NCI-H226 (cell line): ENCODE results near the gene SLMAP.
A peak's percentile ranks its signal among the peaks of the same experiment; 100 is the strongest.
"Not testable (repeated sequence)": the region's sequence is repeated elsewhere in the genome, so short reads cannot be mapped to it uniquely, and the experiment has no call there.

Source experiments
- DNase-seq: peaks from one replicate; pipeline ENCODE4 v3.0.0-alpha.2; 2015

Gene SLMAP

DNA sequence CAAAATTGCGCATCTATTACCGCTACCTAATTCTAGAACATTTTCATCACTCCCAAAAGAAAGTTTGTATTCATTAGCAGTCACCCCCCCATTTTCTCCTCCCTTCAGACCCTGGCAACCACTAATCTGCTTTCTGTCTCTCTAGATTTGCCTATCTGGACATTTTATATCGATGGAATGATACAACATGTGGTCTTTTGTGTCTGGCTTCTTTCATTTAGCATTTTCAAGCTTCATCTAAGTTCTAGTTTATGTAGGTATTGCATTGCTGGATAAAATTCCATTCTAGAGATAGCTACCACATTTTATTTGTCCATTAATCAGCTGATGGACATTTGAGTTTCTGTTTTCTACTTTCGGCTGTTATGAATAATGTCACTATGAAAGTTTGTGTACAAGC lies 38.4 kb downstream of the SLMAP start:
- DNase-seq, result no peak

DNA sequence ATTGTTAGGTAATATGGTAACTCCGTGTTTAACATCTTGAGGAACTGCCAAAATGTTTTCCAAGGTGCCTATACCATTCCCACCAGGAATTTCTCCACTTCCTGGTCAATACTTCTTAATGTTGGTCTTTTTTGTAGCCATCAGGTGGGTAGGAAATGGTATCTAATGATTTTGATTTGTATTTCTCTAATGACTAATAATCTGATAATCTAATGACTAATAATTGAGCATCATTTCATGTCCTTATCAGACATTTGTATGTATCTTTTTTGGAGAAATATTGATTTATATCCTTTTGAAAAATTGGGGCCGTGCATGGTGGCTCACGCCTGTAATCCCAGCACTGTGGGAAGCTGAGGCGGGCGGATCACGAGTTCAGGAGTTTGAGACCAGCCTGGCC lies 38.8 kb downstream of the SLMAP start:
- DNase-seq, result no peak

DNA sequence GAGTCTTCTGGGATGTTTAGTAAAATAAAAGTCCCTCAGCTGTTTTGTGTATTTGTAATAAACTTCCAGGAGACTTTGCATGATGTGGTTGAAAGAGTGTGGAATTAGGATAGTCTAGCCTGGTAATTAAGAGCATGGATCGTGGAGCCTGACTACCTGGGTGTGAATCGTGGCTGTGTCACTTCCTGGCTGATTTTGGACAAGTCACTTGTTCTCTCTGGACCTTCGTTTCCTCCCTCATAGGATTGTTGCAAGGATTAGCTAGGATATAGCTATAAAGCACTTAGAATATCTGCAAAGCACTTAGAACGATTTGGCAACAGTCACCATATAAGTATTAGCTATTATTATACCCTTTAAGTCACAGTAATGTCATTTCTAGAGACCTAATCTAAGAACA lies 40.2 kb downstream of the SLMAP start:
- no peak for DNase-seq

DNA sequence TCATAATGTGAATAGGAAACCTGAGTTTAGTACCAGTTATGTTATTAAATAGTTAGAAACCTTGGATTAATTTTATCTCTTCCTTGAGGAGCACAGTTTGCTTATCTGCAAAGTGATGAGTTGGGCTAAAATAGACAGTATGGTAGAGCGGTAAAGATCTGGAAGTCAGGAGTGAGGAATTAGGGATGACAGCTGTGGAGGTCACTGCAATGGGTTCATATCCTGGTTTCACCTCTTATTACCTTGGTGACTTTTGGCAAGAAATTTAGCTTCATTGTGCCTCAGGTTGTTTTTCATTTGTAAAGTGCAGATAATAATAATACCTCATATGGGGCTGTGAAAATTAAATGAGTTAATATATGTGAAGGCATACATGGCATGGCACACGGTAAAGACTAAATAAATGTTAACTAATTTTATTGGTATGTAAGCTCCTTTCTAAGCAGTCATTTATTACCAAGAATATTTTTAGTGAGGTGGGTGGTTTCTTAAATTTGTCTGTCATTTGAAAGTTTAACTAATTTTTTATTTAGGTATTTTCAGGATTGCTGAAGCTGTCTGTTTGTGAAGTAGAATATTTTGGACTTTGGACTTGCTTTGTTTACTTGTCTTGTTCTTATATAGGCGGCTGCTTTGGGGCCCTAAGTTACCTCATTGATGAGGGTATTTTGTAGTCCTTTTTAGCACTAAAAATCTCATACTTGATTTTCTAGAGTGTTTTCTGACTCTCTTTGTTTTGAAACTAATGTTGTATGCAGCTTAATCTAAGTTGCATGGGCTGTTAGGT lies 41.8 kb downstream of the SLMAP start:
- DNase-seq, result no peak

DNA sequence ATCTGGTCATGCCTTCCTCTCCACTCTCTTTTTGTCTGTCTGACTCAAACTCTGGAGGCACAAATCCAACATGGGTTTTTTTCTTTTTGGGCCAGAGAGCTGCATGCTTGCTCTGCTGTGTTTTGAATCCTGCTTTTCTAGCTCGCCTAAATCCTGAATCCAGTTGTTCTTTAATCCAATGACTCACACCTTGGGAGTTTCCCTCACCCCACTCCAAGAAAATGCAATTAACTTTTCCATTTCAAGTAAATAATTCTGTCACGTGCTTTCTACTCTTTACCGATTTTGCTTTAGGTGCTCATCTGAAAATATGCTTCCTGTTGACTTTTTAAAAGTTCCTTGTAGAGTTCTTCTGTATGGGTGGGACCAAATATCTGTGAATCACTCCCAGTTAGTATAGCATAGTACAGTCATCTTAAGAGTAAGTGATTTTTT lies 47.6 kb downstream of the SLMAP start:
- DNase-seq, result peak; percentile 92

DNA sequence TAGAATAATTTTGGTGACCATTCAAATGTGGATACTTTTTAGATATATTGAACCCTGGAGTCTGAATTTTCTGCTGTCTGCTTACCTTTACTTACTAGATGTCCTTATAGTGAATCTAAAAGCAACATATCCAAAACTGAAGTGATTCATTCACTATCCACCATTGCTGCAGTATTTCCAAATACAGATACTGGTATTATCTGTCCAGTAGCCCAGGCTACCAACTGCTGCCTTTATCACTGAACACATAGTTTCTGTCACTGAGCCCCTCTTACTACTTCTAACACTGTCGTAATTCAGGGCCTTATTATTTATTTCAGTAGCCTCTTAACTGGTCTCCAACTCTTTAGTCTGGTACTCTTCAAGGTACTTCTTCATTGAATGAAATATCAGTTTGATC lies 49.2 kb downstream of the SLMAP start:
- no peak for DNase-seq

DNA sequence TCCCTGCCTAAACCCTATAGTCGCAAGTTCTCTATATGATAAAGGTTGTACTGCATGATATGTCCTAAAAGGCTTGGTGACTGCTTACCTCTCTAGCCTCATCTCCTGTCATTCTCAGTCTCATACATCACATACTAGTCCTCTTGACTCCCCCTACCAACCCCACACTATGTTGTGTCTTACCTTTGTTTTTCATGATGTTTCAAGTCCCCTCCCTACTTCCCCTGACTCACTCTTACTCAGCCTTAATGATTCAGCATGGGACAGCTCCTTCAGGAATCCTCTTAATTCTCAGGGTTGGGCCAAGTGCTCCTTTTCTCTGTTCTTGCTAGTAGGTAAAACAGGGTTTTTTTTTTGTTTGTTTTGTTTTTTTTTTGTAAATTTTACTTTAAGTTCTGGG lies 49.6 kb downstream of the SLMAP start:
- peak; percentile 84 for DNase-seq

DNA sequence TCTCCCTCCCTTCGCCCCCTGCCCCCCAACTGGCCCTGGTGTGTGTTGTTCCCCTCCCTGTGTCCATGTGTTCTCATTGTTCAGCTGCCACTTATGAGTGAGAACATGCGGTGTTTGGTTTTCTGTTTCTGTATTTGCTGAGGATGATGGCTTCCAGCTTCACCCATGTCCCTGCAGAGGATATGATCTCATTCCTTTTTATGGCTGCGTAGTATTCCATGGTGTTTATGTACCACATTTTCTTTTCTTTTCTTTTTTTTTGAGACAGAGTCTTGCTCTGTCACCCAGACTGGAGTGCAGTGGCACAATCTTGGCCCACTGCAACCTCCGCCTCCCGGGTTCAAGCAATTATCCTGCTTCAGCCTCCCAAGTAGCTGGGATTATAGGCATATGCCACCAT lies 50.1 kb downstream of the SLMAP start:
- not testable (repeated sequence) for DNase-seq

DNA sequence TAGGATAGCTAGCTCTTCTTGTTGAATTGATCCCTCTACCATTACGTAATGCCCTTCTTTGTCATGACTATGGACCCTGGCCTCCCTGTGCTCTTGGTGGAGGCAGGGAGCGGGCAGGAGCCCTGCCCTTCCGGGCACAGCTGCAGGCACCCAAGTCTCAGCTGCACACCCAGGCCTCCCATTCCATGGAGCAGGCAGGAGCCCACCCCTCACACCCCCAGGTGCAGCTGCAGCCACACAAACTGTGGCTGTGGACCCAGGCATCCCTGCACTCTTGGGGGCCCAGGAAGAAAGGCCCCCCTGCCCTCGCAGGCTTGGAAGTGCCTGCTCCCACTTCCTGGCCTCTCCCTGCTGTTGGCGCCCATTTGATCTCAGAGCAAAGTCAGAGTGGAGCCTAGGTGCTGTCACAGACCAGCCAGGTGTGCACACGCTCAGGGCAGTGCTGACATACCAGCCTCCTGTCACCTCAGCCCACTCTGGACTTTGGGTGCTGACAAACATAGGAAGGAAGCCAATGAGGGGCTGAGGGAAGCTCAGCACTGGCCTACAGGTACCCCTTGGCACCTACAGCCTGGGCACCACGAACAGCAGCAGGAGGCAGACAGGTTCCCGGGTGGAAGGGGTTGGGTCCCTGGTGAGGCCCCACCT lies 53.0 kb downstream of the SLMAP start:
- DNase-seq, result no peak

DNA sequence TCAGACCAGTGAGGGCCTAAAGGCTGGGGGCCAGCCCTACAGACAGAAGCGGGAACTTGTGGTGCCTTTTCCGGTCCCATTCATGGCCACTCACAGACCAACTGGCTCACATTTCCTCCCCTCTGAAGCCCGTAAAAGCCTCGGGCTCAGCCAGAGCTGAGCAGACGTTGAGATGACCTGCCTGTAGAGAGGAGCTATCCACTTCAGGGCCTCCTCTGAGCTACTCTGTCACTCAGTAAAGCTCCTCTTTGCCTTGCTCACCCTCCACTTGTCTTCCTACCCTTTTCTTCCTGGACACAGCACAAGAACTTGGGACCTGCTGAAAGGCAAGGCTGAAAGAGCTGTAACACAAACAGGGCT lies 53.5 kb downstream of the SLMAP start:
- DNase-seq, result no peak

DNA sequence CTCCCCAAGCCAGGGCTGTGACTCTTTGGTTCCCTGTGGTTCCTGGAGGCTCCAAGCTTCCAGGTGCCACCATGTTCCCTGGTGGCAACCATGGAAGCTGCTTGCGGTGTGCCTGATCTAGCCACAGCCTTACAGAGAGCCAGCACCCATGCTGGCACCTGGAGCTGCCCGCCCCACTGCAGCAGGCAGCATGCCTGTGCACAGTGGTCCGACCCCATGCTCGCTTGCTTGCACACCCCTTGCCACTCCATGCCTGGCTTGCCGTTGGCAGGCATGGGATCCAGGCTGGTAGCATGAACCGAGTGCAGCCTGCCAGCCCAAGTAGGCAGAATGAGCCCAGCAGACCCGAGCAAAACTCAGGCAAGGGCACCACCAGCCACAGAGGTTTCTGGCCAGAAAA lies 53.9 kb downstream of the SLMAP start:
- no peak for DNase-seq

DNA sequence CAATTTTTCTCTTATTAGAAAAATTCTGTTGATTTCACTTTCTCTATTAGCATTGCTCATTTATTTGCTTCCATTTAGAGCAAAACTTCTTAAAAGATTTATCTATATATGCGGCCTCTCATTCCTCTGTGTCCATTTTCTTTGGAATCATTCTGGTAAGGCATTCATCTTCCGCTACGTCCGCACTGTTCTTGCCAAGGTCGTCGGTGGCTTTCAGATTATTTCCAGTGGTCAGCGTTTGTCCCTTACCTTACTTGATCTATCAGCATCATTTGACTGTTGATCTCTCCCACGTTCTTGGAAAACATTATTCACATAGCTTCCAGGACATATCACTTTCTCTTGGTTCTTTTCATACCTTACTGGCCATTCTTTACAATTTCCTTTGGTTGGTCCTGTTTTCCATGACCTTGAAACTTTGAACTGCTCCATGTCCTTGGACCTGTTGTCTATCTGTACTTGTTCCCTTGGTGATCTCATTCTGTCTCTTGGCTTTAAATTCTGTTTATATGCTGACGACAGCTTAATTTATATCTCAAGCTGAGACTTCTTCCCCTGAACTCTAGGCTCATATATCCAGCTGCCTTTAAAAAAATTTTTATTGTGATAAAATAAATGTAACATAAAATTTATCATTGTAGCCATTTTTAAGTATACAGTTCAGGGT lies 54.5 kb downstream of the SLMAP start:
- no peak for DNase-seq

DNA sequence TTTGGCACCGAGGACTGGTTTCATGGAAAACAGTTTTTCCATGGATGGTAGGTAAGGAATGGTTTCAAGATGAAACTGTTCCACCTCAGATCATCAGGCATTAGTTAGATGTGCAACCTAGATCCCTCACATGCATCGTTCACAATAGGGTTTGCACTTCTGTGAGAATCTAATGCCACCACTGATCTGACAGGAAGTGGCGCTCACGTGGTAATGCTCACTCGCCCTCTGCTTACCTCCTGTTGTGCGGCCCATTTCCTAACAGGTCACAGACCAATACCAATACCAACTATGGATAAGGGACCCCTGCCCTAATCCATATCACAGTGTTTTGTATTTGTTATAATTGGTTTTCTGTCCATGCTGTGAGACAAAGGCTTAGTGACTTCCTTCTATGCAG lies 58.9 kb downstream of the SLMAP start:
- no peak for DNase-seq

DNA sequence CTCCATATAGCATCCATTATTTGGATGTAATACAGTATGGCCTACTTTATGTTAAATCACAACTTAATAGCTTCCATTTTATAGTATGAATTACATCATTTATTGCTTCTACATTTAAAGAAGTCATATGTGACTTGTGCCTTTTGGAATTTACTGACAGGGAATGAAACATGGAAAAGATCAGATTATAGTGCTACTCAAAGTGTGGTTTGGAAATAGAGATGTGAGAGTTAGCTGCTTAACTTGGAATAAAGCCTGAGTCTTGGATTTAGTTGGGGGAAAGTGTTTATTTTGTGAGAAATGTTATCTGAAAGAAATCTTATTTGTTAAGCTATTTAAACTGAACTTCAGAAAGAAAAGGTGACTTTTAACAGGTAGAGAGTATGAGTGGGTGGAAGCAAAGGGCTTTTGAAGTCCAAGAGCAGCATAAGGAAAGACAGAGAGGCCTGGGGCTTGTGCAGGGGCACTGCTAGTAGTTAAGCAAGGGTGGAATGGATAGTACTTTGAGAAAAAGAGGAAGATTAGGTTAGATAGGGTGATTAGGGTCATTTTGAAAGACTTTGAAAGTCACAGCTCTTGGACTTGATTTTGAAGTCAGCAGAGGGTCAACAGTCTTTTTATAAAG lies 60.5 kb downstream of the SLMAP start:
- no peak for DNase-seq

DNA sequence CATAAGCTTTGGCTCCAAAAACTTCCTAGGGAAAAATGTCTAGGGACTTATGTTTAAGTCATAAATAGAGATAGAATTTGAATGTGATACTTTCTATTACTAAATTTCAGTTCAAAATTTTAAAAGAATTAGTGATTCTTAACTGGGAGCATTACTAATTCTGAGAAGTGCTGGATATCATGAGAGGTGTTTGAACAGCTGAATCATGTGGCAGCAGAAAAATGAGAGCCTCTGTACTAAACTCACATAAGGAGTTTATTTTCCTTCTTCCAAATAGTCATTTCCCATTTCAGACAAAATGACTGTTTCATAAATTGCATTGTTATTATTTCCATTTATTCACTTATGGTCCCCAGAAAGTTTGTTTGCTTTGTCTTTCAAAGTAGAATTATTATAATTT lies 62.7 kb downstream of the SLMAP start:
- no peak for DNase-seq

DNA sequence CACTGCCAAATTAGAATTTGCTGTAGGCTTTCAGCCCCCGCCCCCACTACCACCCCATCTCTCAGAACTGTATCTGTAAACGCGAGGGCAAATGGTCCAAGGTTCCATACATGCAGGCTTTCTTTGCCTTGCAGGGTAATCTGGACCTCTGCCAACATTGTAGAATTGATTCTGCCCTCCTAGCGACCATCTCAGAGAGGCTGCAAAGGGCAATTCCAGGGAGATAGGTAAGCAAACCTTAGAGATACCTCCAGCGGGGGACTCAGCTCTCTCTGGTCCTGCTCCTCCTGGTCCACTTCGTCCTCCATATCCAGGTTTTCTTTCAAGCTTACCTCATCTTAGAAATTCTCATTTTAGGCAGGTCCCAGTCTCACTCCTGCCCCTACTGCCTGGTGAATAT lies 64.4 kb downstream of the SLMAP start:
- no peak for DNase-seq

DNA sequence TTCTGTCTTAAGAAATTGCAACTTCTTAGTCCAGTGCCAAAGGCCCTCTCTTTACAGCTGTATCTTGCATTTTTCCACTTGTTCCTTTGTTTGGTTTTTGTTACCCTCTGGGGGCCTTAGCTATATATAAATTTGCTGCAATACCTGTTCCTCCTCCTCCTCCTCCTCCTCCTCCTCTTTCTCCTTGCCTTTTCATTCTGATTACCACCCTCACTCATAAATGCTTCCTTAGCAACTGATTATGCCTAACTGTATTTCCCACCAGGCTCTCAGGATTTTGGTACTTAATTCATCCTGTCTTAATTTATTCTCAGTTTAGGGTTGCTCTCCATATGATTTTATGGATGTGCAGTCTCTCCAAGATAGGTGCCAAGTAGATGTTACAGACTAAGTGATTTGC lies 65.7 kb downstream of the SLMAP start:
- no peak for DNase-seq

DNA sequence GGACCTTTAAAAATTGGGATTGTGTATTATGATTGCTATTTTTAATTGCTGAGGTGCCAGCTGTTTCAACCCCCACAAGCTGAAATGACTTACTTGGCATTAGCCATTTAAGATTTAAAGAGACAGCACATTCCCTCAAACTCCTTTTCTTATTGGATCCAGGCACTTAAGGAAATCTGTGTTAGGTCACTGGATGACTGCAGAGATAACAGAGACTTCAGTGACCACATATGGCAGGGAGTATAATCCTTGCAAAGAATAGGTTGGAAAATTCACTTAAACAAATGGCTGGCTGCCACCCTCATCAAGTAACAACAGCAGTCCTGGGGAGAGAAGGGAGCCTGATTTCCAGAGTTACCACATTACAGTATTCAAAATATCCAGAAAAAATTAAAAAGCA lies 66.6 kb downstream of the SLMAP start:
- DNase-seq, result peak; percentile 22

DNA sequence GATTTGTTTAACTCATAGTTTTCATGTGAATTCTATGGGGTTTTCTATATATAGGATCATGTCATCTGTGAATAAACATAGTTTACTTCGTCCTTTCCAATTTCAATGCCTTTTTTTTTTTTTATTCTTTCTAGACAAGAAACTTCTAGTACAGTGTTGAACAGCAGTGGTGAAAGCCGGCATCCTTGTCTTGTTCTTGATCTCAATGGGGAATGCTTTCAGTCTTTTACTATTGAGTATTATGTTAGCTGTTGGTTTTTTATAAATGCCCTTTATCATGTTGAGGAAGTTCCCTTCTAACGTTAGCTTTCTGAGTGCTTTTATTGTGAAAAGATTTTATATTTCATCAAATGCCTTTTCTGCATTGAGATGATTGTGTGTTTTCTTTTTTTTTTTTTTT lies 69.0 kb downstream of the SLMAP start:
- no peak for DNase-seq

DNA sequence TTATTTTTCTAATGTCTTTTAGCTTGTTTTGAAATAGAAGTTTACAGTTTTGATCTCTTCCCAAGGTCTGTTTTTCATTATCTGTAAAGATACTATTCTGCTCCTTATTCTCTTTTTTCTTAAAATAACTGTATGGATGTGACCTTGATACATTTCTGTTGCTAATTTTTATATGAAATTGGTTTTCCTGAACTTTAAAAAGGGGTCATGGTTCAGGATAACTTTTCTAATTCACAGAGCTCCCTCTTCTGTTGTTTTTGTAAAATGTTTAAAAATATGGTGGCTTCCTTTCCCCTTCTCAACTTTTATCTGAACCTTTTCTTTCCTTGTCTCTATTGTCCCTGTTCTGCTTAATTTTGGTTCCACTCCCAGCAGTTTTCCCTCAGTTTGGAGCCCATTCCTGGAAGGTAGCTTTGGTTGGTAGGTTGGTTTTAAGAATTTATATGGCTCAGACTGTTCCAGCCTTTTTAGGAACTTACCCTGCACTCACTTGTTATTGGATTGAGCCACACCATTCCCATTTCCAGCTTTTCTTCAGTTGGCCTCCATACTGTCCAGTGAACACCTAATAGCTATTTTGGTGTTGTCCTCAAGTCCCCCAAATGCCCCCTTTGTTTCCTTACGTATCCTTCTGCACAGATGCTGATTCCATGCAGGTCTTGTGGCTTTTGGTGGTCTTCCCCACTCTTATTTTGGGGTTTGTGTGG lies 70.3 kb downstream of the SLMAP start:
- no peak for DNase-seq

DNA sequence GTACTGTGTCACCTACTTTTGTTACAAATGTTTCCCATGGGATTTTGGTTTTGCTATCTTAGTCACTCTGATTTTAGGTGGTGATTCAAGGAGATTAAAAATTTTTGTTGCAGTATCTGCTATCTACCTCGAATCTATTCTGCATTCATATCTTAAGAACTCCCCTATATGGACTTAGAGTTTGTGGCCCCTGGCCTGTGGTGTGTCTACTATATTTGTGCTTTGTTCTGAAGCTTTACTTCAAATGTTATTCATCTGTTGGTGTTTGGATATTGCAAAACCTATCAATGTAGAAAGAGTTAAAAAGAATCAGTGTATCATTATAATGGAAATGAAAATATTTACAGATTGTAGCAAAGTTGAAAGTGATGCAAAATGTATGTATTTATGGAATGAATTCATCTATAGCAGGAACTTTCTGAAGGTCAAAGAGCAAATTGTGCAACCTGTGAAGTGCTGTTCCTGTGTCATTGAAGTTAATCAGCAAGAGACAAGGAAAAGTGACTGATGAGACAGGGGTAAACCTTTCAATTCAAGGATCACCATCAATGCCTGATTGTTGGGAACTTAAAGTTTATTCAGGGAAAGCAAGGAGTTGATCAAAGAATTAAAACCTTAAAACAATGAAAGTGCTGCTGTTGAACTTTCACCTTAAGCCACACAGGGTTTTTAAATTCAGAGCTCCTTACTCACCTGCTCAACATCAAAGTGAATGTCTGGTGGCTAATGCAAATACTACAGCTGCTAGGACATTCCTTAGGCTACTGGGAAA lies 71.0 kb downstream of the SLMAP start:
- no peak for DNase-seq

DNA sequence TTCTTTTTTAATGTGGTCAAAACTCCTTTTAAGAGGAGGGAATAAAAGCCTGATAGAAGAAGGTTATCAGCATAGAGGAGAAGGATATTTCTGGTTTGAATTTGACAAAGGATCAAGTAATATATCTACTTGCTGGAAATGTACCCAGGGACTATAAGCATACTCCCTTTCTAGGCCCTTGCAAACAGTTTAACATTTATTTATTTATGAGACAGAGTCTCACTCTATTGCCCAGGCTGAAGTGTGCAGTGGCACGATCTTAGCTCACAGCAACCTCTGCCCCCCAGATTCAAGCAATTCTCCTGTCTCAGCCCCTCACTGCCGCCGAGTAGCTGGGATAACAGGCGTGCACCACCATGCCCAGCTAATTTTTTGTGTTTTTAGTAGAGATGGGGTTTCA lies 71.6 kb downstream of the SLMAP start:
- DNase-seq, result no peak
